ENCODE results near the gene ENSA. TPM values are rescaled to one million over a fixed set of nuclear protein-coding genes. Genes with fewer than 3 reads are reported as not detected.

ENSA gene
- polyA plus RNA-seq, 2 of the 4 experiments (the other 2 are of a cell fraction): 67.9 to 128 TPM

DNA sequence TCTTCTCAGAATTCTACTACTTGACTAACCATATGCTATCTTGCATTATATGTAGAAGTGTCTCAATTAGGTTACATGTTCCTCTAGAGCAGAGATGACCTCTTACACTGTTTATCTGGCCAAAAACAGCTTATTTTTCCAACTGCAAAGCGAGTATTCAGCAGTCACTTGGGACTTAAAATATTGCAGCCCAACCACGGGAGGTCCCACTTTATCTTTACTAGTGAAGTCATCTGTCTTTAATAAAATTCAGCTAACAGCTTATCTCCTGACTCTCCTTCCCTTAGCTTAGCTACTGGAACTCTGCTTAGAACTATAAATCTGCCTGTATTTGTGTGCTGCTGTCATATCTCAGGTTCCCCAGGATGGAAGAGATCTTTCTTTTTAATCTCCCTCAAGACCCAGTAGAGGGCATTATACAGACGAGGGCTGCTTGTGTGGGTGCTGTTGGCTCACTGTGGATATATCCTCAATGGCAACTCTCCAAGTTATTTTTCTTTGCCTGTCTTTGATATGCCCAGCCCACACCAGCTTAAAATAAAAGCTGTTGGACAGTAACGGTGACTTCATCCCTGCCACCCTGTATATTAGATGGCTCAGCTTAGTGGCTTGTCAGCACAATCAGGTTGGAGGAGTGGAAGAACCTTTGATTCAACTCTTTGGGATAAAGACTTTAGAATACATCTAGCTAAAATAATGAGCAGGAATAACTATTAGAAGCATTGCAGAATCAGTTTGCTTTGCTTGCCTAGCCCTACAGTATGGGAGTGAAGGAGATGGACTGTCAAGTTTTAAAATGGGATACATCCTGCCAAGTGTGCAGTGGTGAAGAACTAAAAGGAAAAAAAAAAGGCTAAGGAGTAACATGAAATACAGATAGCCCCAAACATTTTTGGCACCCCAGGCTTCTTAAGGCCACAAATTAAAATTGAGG is 9.6 kb downstream of the ENSA start (continued):
- TF ChIP-seq, protein P1, sequence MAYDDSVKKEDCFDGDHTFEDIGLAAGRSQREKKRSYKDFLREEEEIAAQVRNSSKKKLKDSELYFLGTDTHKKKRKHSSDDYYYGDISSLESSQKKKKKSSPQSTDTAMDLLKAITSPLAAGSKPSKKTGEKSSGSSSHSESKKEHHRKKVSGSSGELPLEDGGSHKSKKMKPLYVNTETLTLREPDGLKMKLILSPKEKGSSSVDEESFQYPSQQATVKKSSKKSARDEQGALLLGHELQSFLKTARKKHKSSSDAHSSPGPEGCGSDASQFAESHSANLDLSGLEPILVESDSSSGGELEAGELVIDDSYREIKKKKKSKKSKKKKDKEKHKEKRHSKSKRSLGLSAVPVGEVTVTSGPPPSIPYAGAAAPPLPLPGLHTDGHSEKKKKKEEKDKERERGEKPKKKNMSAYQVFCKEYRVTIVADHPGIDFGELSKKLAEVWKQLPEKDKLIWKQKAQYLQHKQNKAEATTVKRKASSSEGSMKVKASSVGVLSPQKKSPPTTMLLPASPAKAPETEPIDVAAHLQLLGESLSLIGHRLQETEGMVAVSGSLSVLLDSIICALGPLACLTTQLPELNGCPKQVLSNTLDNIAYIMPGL (CRISPR knock-in tag; IDR thresholded peaks at IDR 0.05; ENCODE audit: borderline replicate concordance): no peak
- TF ChIP-seq, protein P2, sequence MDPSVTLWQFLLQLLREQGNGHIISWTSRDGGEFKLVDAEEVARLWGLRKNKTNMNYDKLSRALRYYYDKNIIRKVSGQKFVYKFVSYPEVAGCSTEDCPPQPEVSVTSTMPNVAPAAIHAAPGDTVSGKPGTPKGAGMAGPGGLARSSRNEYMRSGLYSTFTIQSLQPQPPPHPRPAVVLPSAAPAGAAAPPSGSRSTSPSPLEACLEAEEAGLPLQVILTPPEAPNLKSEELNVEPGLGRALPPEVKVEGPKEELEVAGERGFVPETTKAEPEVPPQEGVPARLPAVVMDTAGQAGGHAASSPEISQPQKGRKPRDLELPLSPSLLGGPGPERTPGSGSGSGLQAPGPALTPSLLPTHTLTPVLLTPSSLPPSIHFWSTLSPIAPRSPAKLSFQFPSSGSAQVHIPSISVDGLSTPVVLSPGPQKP (IDR thresholded peaks at IDR 0.05; ENCODE audit: low read depth, low read length): no peak

DNA sequence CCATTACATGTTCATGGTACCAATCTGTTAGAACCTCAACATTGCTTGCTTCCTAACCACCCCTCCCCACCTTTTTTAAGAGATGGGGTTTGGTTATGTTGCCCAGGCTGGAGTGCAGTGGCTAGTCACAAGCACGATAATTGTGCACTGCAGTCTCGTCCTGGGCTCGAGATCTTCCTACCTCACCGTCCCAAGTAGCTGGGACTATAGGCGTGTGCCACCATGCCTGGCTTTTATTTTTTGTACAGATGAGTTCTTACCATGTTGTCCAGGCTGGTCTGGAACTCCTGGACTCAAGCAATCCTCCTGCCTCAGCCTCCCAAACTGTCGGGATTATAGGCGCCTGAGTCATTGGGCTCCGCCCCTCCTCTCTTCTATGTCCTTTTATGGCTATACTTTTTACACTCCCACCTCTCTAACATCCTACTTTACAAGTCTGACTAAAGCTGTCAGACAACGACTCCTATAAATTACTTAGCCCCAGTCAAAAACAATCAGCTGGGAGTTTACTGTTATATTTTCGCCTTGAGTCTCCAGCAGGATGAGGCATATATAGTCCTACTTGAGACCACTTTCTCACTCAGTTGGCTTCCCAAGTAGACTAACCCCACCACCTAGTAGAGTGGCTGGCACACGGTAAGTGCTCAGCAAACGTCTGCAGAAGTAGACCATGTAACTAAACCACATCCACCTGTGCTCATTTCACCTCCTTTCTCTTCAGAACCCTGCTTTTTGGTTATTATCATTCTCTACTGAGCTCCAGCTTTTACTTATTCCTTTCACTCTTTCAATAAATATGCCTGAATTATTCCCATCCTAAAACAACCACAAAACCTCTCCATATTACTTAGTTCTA is 13.8 kb downstream of the ENSA start:
- no peak for ATAC-seq
- DNase-seq (ENCODE audit: low read depth in 1 of 2, low spot score in 1 of 2): peak in 1 of 2 experiments; percentile 29
- ChIA-PET POLR2A (interaction anchor here (1.1 to 2.0 kb wide), 3 partner anchors 14 to 53 kb away, joined by 5 to 8 read pairs (median 8); partner anchors contain the start of genes ENSA and MCL1), CTCF (interaction anchor here (1.2 to 7.2 kb wide), 5 partner anchors 12 to 197 kb away, joined by 3 to 48 read pairs (median 6); partner anchors contain the start of gene MCL1)
- H3K4me2 ChIP-seq: no peak overlapping the region
- no peak overlapping the region for H3K4me3 ChIP-seq
- 89% methylated on average over 12 of the region's 12 CpGs for WGBS (ENCODE audit: missing lambda C conversion rate)
- peak overlapping the region; percentile 89 to 95 for H3K27ac ChIP-seq
- no peak for FAIRE-seq
- peaks cover 61% of the 10 kb centered on the region for H3K4me1 ChIP-seq
- H3K9me3 ChIP-seq: peaks cover 2% of the 10 kb centered on the region; the same call in 1 of the 3 replicates
- TF ChIP-seq, protein P3, sequence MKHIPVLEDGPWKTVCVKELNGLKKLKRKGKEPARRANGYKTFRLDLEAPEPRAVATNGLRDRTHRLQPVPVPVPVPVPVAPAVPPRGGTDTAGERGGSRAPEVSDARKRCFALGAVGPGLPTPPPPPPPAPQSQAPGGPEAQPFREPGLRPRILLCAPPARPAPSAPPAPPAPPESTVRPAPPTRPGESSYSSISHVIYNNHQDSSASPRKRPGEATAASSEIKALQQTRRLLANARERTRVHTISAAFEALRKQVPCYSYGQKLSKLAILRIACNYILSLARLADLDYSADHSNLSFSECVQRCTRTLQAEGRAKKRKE (CRISPR knock-in tag; IDR thresholded peaks at IDR 0.05; ENCODE audit: low read depth): no peak
- TF ChIP-seq POLR2A (IDR thresholded peaks at IDR 0.05; ENCODE audit: low read length) (no peak), POLR2AphosphoS2 (conservative IDR thresholded peaks at IDR 0.05; ENCODE audit: low read length) (no peak), ZNF302 (CRISPR knock-in tag; IDR thresholded peaks at IDR 0.05) (no peak), GATA3 (IDR thresholded peaks at IDR 0.05; ENCODE audit: borderline replicate concordance) (no peak), NPAS2 (CRISPR knock-in tag; IDR thresholded peaks at IDR 0.05; ENCODE audit: borderline replicate concordance) (no peak), RCOR1 (IDR thresholded peaks at IDR 0.05; ENCODE audit: low read depth, low read length) (no peak), NFE2L2 (conservative IDR thresholded peaks at IDR 0.05; ENCODE audit: low read length) (no peak), MYC (IDR thresholded peaks at IDR 0.05; ENCODE audit: borderline replicate concordance, low read length) (no peak), FOXS1 (CRISPR knock-in tag; IDR thresholded peaks at IDR 0.05) (no peak), MAZ (IDR thresholded peaks at IDR 0.05; ENCODE audit: borderline replicate concordance, low read depth, low read length) (no peak), BHLHE40 (IDR thresholded peaks at IDR 0.05; ENCODE audit: low read depth, low read length) (no peak), SMC3 (IDR thresholded peaks at IDR 0.05) (no peak), FOSL2 (IDR thresholded peaks at IDR 0.05) (no peak), FOSL2 (CRISPR knock-in tag; IDR thresholded peaks at IDR 0.05) (no peak), RAD21 (conservative IDR thresholded peaks at IDR 0.05 in 1 of 2, IDR thresholded peaks at IDR 0.05 in 1 of 2) (no peak)
- TF ChIP-seq, protein P4, sequence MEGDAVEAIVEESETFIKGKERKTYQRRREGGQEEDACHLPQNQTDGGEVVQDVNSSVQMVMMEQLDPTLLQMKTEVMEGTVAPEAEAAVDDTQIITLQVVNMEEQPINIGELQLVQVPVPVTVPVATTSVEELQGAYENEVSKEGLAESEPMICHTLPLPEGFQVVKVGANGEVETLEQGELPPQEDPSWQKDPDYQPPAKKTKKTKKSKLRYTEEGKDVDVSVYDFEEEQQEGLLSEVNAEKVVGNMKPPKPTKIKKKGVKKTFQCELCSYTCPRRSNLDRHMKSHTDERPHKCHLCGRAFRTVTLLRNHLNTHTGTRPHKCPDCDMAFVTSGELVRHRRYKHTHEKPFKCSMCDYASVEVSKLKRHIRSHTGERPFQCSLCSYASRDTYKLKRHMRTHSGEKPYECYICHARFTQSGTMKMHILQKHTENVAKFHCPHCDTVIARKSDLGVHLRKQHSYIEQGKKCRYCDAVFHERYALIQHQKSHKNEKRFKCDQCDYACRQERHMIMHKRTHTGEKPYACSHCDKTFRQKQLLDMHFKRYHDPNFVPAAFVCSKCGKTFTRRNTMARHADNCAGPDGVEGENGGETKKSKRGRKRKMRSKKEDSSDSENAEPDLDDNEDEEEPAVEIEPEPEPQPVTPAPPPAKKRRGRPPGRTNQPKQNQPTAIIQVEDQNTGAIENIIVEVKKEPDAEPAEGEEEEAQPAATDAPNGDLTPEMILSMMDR (IDR thresholded peaks at IDR 0.05): no peak
- TF ChIP-seq, protein P5, sequence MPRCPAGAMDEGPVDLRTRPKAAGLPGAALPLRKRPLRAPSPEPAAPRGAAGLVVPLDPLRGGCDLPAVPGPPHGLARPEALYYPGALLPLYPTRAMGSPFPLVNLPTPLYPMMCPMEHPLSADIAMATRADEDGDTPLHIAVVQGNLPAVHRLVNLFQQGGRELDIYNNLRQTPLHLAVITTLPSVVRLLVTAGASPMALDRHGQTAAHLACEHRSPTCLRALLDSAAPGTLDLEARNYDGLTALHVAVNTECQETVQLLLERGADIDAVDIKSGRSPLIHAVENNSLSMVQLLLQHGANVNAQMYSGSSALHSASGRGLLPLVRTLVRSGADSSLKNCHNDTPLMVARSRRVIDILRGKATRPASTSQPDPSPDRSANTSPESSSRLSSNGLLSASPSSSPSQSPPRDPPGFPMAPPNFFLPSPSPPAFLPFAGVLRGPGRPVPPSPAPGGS (IDR thresholded peaks at IDR 0.05): no peak
- TF ChIP-seq, protein P2 (IDR thresholded peaks at IDR 0.05; ENCODE audit: low read depth, low read length): no peak

All from A549 (cell line).